Stimulated activated CD4-positive, alpha-beta T cell treated with anti-CD3 and anti-CD28 coated beads, Interleukin-4, amount 100 ng/mL, for 48 hours (primary cell): ENCODE measurements around the gene DAGLA.
A peak's percentile ranks its signal among the peaks of the same experiment; 100 is the strongest.
"Not testable (repeated sequence)": the region's sequence is repeated elsewhere in the genome, so short reads cannot be mapped to it uniquely, and the experiment has no call there.

Source experiments
- DNase-seq, 2 donors: peaks; one replicate each; pipeline ENCODE4 v3.0.0-alpha.2; 2020; ENCODE audit warnings: low read depth in 2 of 2

Gene DAGLA

DNA sequence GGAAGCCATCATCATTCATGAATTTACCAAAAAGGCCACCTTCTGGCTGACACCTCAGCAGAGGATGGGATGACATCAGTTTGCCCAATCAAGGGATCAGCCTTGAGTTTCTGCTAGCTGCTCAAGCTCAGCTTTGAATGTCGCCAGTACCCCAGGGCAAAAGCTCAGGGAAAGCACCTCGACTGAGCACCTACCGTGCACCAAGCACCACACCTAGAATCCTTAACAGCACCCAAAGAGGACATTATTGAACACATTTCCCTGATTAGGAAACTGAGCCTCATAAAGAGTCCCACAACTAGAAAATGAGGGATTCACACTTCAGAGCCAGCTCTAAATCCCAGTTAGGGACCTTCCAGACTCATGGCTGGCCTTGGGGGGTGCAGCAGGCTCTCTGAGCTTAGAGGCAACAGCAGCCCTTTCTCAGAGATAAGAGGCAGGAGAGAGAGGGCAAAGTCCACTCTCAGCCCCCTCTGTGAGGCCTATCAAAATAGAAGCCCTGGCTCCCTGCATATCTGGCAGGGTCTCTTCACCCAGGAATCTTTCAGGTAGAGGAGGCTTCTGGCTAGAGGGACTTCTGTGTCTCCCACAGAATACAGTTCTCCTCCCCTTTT lies 13.4 kb upstream of the DAGLA start:
- DNase-seq, result no peak

DNA sequence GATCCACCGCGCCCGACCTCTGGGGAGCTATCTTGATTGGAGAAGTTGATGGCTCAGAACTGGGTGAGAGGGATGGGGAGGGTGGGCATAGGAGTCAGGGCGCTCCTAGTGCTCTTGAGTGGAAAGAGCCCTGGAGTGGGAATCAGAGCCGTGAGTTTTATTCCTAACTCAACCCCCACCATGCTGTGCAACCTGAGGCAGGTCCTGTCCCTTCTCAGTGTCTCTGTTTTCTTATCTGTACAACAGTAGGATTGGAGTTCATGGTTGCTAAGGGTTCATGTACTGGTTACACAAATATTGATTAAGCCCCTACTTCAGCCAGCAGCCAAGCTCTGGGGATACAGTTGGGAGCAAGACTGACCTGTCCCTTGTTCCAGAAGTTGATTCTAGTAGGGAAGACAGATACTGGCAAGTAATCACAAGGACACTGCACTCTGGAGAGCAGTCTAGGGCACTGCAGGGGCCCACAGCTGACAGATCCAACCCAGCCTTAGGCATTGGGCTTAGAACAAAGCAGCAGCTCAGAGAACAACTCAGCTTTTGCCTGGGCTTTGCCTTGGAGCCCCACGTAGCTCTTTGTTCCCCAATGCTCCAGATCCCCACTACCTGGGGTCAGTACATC lies 12.4 kb upstream of the DAGLA start:
- no peak for DNase-seq

DNA sequence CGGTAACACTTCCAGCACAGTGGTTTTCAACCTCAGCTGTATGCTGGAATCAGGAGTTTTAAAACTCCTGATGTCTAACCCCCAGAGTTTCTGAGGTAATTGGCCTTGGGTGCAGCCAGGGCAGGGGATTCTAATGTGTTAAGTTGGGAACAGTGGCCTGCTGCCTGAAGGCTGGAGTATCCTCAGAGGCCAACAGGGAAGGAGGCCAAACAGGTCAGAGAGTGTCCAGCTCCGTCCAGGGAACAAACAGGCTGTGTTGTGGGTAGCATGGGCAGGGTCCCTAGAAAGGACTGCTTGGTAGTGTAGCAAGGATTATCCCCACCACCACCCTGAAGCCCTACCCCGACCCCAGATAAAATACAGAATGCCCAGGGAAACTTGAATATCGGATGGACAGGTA lies 10.8 kb upstream of the DAGLA start:
- DNase-seq, result no peak

DNA sequence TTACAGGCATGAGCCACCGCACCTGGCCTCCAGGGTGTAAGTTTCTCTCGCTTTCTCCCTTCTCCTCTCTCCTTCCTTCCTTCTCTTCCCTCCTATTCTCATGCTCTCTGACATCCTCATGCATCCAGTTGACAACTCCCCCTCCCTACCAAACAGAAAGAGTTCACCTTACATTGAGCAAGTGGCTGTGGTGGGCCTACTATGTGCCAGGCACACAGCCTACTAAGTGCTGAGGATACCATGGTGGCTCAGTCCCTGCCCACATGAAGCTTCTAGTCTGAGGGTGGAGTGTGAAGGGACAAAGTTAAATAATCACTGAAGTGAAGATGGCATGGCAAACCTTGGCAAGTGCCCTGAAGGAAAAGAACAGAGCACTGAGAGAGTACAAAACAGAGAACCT lies 9.6 kb upstream of the DAGLA start:
- DNase-seq, result no peak

GRCh38 chr11:61671527-61671926 lies 8.7 kb upstream of the DAGLA start:
- no peak for DNase-seq

DNA sequence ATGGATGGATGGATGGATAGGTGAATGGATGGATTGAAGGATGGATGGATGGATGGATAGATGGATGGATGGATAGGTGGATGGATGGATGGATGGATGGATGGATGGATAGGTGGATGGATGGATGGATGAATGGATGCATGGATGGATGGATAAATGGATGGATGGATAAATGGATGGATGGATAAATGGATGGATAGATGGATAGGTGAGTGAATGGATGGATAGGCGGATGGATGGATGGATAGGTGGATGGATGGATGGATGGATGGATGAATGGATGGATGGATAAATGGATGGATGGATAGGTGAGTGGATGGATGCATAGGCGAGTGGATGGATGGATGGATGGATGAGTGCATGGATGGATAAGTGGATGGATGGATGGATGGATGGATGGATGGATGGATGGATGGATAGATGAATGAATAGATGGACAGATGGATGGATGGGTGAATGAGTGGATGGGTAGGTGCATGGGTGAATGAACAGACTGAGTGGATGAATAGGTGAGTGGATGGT lies 6.2 kb upstream of the DAGLA start:
- DNase-seq, result not testable (repeated sequence)

DNA sequence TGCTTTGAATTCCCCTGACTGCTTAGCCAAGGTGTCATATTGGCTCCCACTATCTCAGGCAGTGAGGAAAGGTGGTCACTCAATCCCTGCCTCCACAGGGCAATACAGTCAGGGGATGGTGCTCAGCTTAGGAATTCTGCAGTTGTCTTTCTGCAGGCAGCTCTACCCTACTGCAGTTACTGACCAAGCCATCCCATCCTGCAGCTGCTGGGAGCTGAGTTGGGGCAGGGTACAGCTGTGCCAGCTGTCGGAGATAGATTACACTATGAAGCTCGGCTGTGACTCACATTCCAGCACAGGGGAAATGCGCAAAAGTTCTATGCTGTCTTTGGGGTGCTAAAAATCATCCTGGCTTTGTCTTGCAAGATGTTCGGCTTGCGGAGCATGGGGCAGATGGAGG lies 4.4 kb upstream of the DAGLA start:
- no peak for DNase-seq

DNA sequence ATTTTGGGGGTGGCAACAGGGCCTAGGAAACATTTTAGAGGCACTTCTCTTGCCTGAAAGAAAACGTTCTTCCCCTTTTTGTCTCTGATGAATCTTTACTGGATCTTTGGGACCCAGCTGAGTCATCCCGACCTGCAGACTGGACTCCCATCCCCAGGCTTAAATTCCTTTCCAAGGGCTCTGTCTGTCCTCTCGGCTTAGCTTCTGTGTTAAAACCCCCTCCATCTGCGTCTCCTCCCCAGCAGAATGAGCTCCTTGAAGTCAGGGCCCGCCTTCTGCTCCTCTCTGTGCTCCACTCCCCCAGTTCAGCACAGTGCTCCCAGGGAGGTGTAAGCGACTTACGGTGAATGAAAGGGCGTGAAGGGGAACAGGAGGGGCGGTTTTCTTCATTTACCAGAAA lies 895 bp upstream of the DAGLA start:
- DNase-seq, result no peak

- DNase-seq, result no peak
Observed at GRCh38 chr11:61680622-61681221, 531 bp downstream of the DAGLA start.

DNA sequence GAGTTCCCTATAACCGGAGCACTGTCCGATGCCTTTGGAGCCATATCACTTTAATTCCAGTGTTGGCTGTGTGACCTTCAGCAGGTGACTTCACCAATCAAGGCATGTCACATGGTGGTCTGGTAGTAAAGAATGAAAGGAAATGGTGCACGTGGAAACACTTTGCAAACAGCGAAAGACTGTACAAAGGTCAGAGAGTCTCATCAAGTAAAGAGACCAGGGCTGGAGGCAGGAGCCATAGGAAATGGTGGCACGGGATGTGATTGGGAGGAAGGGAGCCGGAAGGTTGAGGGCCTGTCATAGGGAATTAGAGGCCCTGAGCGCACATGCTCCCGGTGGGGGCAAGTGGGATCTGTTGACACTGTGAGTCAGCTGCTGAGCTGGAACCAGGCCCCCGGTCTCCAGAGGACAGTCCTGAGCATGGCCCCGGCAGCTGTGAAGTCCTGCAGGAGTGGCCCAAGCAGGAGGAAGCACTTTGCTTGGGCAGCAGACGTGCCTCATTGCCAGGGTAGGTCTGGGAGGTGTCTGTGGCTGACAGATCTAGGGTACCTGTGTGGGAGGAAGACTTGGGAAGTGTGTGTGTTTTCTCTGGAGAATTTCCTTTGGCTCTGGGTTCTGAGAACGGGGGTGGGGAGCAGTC lies 2.0 kb downstream of the DAGLA start:
- DNase-seq, result no peak

GRCh38 chr11:61682906-61683675 lies 2.9 kb downstream of the DAGLA start:
- DNase-seq, result no peak

DNA sequence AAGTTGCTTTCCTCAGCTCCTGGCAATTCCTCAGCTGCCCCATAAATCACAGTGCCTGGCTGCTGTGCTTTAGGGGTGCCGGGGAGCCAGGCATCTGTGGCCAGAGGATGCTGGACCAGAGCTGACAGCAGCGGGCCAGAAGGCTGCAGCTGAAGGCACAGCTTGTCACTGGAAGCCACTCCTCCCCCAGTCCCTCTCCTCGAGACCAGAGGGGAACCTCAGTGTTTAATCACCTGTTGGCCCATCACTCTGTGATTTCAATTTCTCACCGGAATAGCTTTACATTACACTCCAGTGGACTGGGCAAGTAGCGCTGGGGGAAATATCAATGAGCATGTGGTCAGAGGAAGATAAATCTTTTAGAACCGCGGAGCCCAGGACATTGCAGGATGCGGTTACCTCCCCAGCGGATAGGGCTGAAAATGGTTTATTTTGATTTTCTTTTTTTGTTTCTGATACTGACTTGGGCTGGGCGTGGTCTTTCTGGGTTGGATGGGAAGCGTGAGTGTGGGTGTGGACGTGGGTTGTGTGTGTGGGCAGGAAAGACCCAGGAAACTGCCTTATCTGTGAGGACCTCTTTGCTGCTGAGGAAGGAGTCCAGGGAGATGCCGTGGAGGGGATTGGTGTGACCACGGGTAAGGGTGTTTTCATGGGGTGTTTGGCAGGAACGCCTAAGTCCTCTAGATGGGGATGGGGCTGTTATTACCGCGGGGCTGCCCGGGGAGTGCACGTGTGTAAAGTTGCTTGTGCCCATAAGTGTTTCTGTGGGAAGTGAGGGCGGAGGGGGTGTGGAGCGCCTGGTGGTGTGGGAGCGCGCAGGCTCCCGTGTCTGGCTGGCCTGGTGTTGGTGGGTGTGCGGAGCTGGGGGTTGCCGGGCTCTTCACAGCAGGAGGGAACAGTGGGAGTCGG lies 4.0 kb downstream of the DAGLA start:
- no peak for DNase-seq

DNA sequence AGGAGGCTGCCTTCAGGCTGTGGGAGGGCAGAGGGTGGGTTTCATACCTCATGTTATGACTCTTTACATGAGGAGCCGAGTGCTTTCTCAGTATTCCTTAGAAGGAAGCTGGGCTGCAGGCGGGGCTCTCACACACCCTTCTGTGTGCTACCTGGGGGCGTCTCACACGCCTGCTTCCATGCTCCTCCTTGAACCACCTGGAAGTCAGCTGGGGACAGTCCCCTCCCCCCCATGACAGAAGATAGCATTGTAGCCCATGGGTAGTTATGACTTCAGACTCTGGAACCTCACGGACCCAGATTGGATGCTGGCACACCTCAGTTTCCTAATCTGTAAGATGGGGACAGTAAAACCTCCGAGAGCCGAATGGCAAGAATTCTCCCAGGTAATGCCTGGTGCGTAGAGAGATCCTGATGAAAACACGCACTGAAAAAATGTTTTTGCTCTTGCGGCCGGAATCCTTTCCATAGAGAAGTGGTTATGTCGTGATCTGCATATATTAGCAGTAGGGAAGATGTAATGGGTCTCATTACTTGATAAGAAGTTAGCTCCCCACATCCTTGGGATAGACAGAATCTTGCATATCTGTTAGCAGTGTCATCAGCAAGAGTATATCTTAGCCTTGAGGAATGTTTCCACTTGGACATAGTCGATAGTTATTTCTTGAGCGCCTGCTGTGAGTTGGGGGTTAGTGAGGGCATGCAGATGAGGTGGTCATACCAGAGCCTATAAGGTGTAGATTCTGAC lies 4.9 kb downstream of the DAGLA start:
- DNase-seq, result no peak

GRCh38 chr11:61685617-61685967 lies 5.4 kb downstream of the DAGLA start:
- DNase-seq, result peak in 1 of 2 donors; percentile 14

- DNase-seq, result no peak
Observed at GRCh38 chr11:61686066-61686465, 5.9 kb downstream of the DAGLA start.

DNA sequence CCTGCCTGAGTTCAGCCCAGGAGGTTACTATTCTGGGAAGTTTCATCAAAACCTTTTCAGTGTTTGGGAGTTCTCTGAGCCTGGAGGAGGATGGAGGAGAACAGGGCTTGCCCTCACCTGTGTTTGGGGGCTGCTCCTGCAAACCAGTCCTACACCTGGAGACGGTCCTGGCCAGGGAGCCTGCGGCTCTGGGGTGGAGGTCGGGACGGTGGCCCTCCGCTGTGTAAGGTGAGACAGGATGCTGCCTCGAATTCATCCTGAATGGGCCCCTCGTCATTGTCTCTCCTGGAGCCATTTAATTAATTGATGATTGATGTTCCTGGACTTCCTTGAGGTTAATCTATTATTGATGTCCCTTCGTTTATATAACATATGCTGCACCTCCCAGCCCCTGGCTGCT lies 6.3 kb downstream of the DAGLA start:
- DNase-seq, result no peak

- DNase-seq, result no peak
Observed at GRCh38 chr11:61687420-61687819, 7.2 kb downstream of the DAGLA start.

GRCh38 chr11:61688365-61689163 lies 8.4 kb downstream of the DAGLA start:
- DNase-seq, result no peak

DNA sequence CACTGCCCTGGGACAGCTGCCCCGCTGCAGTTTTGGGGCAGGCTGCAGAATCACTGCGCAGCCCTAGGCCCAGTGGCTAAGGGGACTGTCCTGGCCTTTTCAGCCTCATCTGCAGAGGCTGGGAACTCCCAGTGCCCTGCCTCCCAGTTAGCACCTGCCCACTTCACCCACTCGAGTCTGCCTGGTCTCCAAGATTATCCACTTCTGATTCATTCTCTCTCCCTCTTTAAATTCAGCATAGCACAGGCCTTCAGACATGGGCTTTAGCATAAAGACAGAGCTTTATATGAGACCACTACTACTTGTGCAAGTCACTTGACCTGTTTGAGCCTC lies 8.9 kb downstream of the DAGLA start:
- DNase-seq, result no peak
